ENCODE results near the gene CDH4.

The CDH4 gene

GRCh38 chr20:61577065-61577464 lies 325.0 kb downstream of the CDH4 start:
- no peak for DNase-seq (ENCODE audit: low read depth in 2 of 2)

- DNase-seq (ENCODE audit: low read depth in 2 of 2) = no peak
These were observed 327.8 kb downstream of the CDH4 start for GRCh38 chr20:61579908-61580307.

GRCh38 chr20:61580958-61581824 lies 329.1 kb downstream of the CDH4 start:
- DNase-seq (ENCODE audit: low read depth in 2 of 2) = no peak

DNA sequence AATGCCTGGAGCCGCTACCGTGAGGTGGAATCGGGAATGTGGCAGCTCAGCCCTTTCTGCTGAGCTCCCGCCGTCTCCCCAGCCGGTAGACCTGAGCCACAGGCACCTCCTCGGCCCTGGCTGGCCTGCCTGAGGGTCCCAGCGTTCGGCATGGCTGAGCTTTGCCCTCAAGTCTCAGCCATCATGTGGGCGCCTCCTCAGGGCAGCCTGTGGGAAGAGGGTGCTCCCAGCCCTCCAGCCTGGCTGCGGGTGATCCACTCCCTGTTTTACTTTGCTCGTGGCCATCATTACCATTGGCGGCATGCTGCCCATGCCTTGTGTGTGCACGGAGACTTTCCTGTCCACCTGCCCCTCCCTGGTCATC lies 329.7 kb downstream of the CDH4 start:
- no peak for DNase-seq (ENCODE audit: low read depth in 2 of 2)

- no peak for DNase-seq (ENCODE audit: low read depth in 2 of 2)
These were observed 330.3 kb downstream of the CDH4 start for GRCh38 chr20:61582196-61582923.

- no peak for DNase-seq (ENCODE audit: low read depth in 2 of 2)
These were observed 331.3 kb downstream of the CDH4 start for GRCh38 chr20:61583356-61583755.

- no peak for DNase-seq (ENCODE audit: low read depth in 2 of 2)
These were observed 332.8 kb downstream of the CDH4 start for GRCh38 chr20:61584851-61585250.

DNA sequence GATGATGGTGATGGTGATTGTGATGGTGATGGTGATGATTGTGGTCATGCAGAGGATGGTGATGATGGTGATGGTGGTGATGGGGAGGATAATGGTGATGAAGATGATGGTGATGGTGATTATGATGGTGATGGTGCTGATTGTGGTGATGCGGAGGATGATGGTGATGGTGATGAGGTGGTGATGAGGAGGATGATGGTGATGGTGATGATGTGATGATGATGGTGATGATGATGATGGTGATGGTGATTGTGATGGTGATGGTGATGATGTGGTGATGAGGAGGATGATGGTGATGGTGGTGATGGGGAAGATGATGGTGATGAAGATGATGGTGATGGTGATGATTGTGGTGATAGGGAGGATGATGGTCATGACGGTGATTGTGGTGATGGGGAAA lies 333.7 kb downstream of the CDH4 start:
- DNase-seq (ENCODE audit: low read depth in 2 of 2) = no peak

- DNase-seq (ENCODE audit: low read depth in 2 of 2) = no peak
These were observed 335.0 kb downstream of the CDH4 start for GRCh38 chr20:61587036-61587435.

DNA sequence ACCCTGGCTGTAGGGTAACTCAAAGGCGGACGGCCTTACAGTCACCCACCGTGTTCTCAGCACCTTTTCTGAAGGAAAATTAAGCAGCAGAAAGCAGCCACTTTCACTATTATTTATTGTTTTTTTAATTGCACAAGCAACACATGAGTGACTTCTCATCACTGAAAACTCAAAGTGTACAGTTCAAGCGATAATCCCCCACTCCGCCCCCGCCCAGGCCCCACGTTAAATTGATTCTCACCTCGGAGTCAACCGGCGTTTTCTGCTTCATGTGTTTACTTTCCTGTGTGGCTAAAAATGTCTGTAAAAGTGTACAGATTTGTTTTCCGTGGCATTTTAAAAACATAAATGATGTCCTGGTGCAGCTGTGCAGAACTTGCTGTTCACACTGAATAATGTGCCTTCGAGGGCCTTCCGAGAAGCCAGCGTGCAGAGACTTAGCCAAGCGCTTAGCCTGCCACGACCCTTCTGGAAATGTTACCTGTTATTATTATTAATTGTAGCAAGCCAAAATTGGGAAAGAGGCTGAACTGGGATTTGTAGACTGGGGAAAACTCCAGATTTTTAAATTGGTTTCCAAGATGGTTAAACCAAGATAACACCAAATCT lies 335.7 kb downstream of the CDH4 start:
- DNase-seq (ENCODE audit: low read depth in 2 of 2) = no peak

DNA sequence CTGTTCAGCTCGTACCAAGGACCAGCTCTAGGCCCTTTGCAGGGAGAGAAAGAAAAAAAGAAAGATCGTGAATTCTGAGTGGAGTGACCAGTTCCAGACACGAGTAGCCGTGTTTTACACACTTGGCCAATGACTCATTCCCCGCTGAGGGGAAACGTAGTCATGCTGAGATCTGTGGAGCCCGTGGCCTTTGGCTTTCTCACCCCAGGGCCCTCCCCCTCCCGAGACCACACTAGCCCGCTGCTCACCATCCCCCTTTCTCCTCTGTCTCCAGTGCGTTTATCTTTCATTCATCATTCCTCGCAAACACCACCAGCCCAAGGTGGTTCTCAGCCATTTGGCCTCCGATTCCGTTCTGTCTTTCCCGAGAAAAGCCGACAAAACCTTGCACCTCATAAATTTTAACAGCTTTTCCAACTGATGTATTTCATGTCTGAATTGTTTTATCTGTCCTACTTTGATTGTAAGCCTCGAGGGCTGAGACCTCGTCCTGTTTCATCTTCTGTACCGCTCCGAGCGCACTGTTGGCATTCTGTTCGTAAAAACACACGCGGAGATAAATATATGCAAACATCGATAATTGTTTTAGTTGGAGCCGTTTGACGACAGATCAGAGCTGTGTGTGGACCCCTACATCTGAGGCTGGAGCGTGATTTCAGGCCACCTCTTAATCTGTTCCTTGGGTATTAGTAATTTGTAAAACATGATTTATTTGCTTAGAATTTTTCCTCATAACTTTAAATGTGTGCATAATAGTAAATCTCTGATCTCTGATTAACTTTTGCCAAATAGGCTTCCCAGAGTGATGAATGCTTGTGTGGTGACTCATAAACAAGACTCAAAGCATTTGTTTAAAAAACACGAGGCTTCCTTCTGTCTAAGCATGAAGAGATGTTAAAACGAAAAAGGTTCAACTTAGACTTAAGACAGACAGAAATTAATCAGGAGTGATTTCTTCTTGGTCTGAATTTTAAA lies 336.6 kb downstream of the CDH4 start:
- DNase-seq (ENCODE audit: low read depth in 2 of 2) = no peak

- DNase-seq (ENCODE audit: low read depth in 2 of 2) = no peak
These were observed 338.2 kb downstream of the CDH4 start for GRCh38 chr20:61590236-61590635.

GRCh38 chr20:61593516-61593915 lies 341.5 kb downstream of the CDH4 start:
- DNase-seq (ENCODE audit: low read depth in 2 of 2) = no peak

- no peak for DNase-seq (ENCODE audit: low read depth in 2 of 2)
These were observed 342.1 kb downstream of the CDH4 start for GRCh38 chr20:61594198-61594597.

- no peak for DNase-seq (ENCODE audit: low read depth in 2 of 2)
These were observed 343.2 kb downstream of the CDH4 start for GRCh38 chr20:61595216-61595615.

- no peak for DNase-seq (ENCODE audit: low read depth in 2 of 2)
These were observed 344.7 kb downstream of the CDH4 start for GRCh38 chr20:61596687-61597330.

DNA sequence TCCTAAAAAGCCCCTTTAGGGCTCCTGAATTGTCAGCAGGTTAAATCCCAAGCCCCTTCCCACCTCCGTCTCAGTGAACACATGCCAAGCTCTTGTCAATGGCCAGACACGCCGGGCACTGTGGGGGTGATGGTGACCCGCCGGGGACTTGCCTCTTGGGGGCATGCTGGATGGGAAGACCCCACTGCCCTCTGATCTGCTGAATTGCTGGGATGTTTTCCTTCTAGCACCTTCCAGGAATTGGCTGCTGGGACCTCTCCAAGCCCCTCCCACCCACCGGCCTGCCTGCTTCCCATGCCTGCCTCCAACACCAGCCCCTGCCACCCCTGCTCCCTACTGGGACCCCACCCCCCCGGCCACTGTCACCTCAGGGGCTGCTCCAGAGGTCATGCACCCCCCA lies 345.9 kb downstream of the CDH4 start:
- no peak for DNase-seq (ENCODE audit: low read depth in 2 of 2)

- no peak for DNase-seq (ENCODE audit: low read depth in 2 of 2)
These were observed 346.5 kb downstream of the CDH4 start for GRCh38 chr20:61598586-61598985.

DNA sequence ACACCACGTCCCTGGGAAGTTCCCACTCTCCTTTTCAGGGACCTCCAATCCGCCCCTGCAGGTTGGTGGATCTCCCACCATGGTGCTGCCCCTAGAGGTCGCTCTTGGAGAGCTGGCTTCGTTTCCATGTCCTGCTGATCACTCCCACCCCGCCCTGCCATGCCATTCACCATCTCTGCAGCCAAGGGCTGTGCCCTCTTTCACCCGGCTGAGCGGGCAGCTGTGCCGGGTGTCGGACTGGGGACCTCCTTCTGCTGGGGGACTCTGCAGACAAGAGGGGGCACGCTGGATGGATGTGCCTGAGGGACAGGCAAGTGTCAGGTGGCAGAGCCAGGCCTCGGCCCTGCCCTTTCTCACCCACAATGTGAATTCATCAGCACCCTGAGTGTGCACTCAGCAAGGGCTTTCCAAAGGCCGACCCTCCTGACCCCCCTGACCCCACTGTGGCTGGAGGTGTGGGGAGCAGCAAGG lies 347.0 kb downstream of the CDH4 start:
- no peak for DNase-seq (ENCODE audit: low read depth in 2 of 2)

DNA sequence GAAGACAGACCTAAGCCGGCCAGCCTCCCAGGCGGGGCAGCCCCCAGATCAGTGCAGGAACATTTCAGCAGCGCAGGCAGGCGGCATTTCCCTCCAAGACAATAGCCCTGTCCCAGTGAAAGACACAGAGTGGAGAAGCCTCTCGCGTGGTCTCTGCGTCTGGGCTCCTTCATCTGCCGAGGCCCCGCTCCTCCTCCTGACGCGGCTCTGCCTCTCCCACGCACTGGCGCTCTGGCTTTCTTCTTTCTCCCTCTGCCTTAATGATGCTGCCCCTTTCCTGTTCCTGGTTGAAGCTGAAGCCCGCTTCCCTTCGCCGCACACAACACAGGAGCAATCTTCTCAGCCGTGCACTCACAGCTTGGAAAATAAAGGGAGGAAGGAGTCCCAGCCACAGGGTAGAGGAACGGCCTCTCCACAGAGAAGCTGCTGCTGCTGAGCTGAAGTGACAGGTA lies 347.5 kb downstream of the CDH4 start:
- no peak for DNase-seq (ENCODE audit: low read depth in 2 of 2)

- no peak for DNase-seq (ENCODE audit: low read depth in 2 of 2)
These were observed 348.0 kb downstream of the CDH4 start for GRCh38 chr20:61600016-61600415.
